Measurements from ENCODE around the gene ADAMTS8. TPM values are rescaled to one million over a fixed set of nuclear protein-coding genes. Genes with fewer than 3 reads are reported as not detected.

The ADAMTS8 gene
- total and polyA plus RNA-seq, 9 of the 15 experiments (the other 6 are each of a cell fraction or from before 2014, with no cell fraction given), result not detected

DNA sequence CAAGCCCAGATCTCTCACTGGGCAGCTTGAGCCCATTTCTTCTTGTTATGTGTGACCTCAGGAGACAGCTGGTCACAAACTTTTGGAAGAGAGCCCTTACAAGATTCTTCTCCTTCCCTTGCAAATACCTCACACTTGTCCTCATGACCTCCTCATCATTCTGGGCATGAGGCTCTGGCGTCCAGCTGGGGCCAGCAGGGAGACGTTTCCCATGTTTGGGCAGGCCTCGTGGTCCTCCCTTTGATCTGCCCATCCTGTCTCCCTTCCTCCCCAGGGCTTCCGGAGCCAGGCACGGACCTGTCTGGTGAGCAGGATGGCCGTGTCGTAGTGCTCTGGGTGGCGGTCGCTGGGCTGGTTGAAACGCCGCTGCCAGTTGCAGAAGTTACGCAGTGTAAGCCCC lies 9.7 kb downstream of the ADAMTS8 start:
- H3K9me1 ChIP-seq (ENCODE audit: control insufficient read depth, insufficient read depth, low read length), result no peaks in the 10 kb centered on the region
- POLR2A ChIA-PET, result no interaction called here
- CTCF ChIA-PET (ENCODE audit: low intra/inter-chr PET ratio), result no interaction called here
- no peaks in the 10 kb centered on the region for H3K36me3 ChIP-seq (ENCODE audit: control insufficient read depth, insufficient read depth, low read length)
- WGBS (ENCODE audit: insufficient coverage, low coverage, missing lambda C conversion rate), result 2% methylated on average over 12 of the region's 12 CpGs
- FAIRE-seq (no peak), ATAC-seq (no peak), DNase-seq (ENCODE audit: extremely low read depth in 1 of 4, low spot score in 3 of 4) (no peak)
- no peaks in the 10 kb centered on the region for H3K9me3 ChIP-seq (replicated peaks; ENCODE audit: control insufficient read depth, insufficient read depth, low read depth, low read length)
- no peak overlapping the region for H3K9ac ChIP-seq (ENCODE audit: insufficient read depth in 1 of 2, low read depth in 2 of 2, low read length in 2 of 2)
- H4K20me1 ChIP-seq (replicated peaks; ENCODE audit: control insufficient read depth, insufficient read depth, low read length), result peaks cover 11% of the 10 kb centered on the region; the same call in 1 of the 2 replicates
- intact Hi-C loops (cut with micrococcal nuclease) (no loop called here), in situ Hi-C loops (cut with MboI) (no loop called here)
- H3K4me3 ChIP-seq, result no peak overlapping the region
- H3K4me2 ChIP-seq (ENCODE audit: insufficient read depth, low read length), result no peak overlapping the region
- no peak overlapping the region for H3K27ac ChIP-seq (ENCODE audit: extremely low read depth, low read depth, low read length)
- peaks cover 0 to 7% of the 10 kb centered on the region in 2 experiments; a peak in 1 of 5 replicates for H3K4me1 ChIP-seq (replicated peaks in 1 of 2; ENCODE audit: control insufficient read depth in 2 of 2, insufficient read depth in 2 of 2, low read length in 2 of 2)
- TF ChIP-seq ZNF431 (CRISPR knock-in tag; IDR thresholded peaks at IDR 0.05), result no peak
- TF ChIP-seq, protein P1, sequence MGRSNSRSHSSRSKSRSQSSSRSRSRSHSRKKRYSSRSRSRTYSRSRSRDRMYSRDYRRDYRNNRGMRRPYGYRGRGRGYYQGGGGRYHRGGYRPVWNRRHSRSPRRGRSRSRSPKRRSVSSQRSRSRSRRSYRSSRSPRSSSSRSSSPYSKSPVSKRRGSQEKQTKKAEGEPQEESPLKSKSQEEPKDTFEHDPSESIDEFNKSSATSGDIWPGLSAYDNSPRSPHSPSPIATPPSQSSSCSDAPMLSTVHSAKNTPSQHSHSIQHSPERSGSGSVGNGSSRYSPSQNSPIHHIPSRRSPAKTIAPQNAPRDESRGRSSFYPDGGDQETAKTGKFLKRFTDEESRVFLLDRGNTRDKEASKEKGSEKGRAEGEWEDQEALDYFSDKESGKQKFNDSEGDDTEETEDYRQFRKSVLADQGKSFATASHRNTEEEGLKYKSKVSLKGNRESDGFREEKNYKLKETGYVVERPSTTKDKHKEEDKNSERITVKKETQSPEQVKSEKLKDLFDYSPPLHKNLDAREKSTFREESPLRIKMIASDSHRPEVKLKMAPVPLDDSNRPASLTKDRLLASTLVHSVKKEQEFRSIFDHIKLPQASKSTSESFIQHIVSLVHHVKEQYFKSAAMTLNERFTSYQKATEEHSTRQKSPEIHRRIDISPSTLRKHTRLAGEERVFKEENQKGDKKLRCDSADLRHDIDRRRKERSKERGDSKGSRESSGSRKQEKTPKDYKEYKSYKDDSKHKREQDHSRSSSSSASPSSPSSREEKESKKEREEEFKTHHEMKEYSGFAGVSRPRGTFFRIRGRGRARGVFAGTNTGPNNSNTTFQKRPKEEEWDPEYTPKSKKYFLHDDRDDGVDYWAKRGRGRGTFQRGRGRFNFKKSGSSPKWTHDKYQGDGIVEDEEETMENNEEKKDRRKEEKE (IDR thresholded peaks at IDR 0.05; ENCODE audit: borderline replicate concordance in 1 of 2, control insufficient read depth in 1 of 2, low read depth in 2 of 2, low read length in 1 of 2), result no peak
- TF ChIP-seq ZNF77 (CRISPR knock-in tag; IDR thresholded peaks at IDR 0.05), result no peak
- TF ChIP-seq ZNF232 (CRISPR knock-in tag; IDR thresholded peaks at IDR 0.05), result no peak
- no peak for TF ChIP-seq BACH1 (tag; IDR thresholded peaks at IDR 0.05)
- no peak for TF ChIP-seq STAT5B (CRISPR knock-in tag; IDR thresholded peaks at IDR 0.05)
- TF ChIP-seq ZC3H4 (CRISPR knock-in tag; IDR thresholded peaks at IDR 0.05; ENCODE audit: borderline replicate concordance), result no peak
- no peak for TF ChIP-seq PKNOX1 (IDR thresholded peaks at IDR 0.05)
- no peaks in the 10 kb centered on the region for H3K79me2 ChIP-seq (ENCODE audit: control insufficient read depth, insufficient read depth, low read length)
- H2AFZ ChIP-seq (ENCODE audit: low read depth, low read length), result no peak overlapping the region
- no TSS peak for BruUV-seq (replicated peaks)
- peaks cover 59 to 91% of the 10 kb centered on the region in 2 experiments for H3K27me3 ChIP-seq (ENCODE audit: control insufficient read depth in 2 of 2, insufficient read depth in 2 of 2, low read length in 2 of 2)
